GM21423 (cell line): ENCODE results near the gene LYZL1.
"Not testable (repeated sequence)": the region's sequence is repeated elsewhere in the genome, so short reads cannot be mapped to it uniquely, and the experiment has no call there.

Experiments used
- ATAC-seq: cut with Tn5 transposase; IDR thresholded peaks from one replicate; pipeline ENCODE4 v1.9.1; 2021; ENCODE audit warnings: mild to moderate bottlenecking, moderate library complexity; ENCODE audit not compliant: unreplicated experiment

The LYZL1 gene

DNA sequence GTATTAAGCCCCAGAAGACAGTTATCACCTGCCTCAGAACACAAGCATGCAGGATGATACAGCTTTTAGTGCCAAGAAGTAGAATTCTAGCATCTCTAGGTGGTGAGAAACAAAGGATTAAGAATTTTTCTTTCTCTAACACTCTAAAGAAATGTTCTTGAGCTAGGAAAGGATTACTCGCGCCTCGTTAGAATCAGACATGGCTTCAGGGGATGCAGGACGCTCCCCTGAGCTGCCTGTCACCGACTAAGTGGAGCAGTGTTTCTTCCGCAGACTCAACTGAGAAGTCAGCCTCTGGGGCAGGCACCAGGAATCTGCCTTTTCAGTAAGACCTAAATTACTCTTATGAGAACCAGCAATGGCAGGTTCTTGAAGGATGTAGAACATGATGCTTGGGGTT, at the start of gene LYZL1:
Gene LYZL1 (plus strand): TSS at position 165 of the 400 bp plus-strand sequence. CDS start 2,798 bp downstream, outside the sequence.
- not testable (repeated sequence) for ATAC-seq

DNA sequence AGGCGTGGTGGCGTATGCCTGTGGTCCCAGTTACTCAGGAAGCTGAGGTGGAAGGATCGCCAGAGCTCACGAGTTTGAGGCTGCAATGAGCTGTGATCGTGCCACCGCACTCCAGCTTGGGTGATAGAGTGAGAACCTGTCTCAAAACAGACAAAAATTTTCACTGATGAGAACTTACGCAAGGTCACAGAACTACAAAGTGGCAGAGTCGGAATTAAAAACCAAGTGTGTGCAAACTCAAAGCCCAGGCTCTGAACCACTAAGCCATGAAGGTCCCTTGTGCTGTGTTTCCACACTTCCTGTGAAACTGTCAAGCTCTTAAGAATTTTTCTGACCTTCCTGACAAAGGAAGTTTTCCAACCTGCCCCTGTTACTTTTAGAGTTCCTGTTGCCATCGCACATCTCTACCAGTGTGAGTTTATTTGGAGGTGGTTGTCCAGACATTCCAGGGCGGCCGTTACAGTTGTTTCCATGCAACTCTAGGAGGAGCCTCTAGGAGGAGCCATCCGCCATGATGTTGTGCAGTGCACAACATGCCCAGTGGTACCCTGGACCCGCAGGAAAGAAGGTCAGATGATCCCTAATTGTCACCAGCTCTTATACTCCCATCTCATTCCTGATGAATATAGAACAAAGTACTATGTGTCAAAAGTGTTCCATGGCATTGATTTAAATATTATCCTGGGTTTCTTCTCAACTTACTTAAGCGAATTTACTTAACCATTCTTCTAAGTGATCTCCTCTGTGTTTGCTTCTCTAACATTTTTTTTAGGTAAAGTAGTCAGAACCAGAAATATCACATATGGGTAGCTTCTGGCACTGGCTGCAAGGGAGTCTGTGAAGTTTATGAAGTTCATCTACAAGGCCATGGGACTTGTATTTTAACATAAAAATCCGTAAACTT, 49.0 kb upstream of the LYZL1 start:
- ATAC-seq = no peak

DNA sequence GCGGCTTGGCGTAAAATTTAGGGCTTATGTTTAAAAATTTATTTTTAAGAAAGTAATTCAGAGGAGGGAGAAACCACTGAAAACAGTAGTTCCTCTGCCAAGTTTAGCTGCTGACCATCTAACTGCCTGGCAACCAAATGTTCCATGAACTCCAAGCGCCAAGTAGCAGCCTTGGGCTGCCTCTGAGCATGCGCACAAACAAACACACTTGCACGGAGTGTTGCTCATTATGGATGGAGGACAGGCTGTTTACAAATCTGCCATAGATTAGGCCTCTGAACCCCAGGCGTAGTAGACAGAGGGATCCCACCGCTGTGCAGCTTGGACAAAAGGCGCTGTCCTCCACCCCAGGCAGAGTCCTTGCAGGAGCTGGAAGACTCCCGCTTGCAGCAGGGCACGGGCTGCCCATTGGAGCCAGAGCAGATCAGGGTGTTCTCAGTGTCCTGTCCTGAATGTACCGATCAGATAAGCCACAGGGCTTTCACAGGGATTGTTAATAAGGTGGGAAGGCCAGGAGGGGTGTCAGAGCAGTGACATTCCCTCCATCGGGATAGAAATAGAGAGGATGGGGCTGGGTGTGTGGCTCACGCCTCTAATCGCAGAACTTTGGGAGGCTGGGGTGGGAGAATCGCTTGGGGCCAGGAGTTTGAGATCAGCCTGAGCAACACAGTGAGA, 47.7 kb upstream of the LYZL1 start:
- no peak for ATAC-seq

DNA sequence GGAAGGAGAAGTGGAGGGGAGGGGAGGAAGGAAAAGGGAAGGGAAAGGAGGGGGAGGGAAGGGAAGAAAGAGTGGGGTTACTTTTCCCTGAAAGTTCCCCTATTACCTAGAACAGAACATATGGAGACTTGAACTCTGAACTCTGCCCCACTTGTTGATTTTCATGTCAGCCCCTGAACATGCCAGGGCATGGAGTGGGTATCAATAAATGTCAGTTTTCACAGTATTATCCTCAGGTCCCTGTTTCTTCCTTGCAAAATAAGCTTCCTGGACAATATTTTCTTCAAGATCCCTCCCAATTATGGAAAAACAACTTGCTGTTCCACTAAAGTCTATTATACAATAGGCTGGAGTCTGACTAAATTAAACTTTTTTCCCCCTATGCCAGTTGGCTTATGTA, 46.9 kb upstream of the LYZL1 start:
- ATAC-seq = no peak

DNA sequence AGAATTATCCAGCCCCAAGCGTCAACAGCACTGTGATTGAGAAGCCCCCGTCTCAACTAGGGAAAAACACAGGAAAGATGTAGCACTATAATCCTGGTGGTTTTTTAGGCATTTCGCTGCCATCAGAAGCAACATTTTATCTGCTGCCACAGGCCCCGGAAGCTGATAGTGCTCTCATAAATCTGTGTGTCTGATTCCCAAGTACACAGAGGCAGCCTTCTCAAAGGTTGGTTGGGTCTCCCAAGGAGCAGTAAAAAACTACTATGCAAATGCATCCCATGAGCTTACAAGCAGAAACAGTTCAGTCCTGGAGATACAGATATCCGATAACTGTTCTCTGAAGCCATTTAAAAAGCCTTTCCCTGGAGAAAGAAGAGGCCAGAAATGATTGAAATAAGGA, 45.8 kb upstream of the LYZL1 start:
- ATAC-seq = no peak

DNA sequence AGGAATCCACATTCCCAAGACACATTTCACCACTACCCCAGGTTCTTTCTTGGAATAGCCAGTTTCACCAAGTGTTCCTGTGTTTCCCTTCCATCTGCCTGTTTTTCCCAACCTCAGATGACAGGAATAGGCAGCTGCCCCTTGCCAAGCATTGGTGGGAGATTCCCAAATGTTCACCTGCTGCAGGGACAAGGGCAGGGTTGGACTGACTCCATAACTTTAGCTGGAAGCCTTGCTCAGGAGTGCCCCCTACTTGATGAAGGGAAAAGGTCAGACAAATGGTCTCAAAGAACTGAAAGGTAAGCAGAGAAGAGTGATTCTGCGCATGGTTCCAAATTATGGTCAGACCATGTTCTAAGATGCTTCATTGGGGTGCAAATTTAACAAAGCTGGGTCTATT, 45.1 kb upstream of the LYZL1 start:
- no peak for ATAC-seq

DNA sequence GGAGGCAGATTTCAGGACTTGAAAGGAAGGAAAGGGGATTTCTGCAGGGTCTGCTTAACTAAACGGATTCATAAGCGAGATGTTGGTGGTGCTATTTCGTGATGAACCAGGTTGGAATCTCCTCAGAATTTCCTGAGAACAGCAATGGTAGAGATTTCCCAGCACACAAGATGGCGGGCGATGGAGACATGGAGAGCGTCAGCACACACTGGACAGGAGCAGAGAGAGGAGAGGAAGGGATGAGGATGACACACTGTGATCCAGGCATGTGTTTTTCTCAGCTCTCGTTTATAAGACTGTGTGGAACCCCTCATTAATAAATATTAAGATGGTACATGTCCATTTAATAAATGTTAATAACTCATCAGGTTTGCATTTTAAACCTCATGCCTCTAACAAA, 43.9 kb upstream of the LYZL1 start:
- ATAC-seq = no peak

DNA sequence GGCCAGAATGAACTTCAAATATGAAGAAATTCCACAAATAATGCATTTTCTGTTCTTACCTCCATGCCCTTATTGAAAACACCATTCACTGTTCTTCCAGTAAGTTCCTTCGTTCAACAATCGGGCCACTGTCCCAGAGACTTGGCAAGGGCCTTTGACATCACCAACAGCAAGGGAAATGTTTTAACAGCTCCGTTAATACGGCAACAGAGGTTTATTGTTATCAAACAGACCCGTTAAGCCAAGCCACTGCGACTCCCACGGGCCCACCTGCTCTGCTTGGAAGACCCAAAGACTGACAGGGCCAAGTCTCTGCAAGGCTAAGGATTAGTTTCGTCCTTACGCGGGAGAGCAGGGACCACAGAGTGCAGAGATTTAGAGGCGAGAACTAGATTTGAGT, 43.4 kb upstream of the LYZL1 start:
- no peak for ATAC-seq

DNA sequence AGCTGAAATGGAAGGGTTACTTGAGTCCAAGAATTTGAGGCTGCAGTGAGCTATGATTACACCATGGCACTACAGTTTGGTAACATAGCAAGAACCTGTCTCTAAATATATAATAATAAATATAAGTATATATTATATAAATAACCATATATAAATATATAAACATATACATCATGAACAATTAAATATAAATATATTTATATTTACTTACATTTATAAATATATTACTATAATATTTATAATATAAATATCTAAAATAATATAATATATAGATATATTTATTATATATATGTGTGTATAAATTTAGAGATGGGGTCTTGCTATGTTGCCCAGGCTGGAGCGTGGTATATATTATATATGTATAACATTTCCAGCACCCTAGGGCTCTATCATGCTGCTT, 42.4 kb upstream of the LYZL1 start:
- no peak for ATAC-seq

DNA sequence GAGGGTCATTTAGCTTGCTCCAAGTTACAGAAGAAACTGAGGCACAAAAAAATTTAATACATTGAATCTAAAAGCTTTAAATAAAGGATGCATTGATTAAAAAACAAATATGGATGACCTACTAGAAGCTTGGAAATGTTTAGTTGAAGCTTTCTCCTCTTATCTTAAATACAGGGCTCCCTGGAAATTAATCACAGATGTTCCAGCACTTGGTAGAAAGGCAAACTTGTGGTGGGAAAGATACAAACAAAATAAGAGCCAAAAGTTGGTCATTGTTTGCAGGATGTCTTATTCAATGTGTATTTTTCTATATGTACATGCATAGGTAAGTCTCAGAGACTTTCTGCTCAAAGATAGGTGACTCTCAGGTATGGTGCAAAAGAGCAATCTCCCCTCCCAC, 40.7 kb upstream of the LYZL1 start:
- no peak for ATAC-seq

DNA sequence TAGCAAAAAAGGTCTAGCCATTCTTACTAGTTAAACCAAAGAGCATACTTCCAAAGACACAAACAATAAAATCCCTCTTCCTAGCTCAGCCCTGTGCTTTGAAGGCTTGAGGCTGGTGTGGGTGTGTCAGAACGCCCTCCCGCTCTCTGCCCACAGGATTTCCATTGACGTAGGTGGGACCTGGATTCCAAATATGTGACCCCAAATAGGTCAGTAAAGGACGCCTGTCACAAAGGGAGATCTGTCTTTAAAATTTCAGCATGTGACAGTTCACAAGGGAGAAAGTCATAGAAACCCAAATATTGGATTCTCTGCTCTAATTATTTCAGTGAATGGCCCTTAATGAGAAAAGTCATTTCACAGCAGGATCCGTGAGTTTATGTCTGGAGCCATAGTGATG, 39.9 kb upstream of the LYZL1 start:
- no peak for ATAC-seq

DNA sequence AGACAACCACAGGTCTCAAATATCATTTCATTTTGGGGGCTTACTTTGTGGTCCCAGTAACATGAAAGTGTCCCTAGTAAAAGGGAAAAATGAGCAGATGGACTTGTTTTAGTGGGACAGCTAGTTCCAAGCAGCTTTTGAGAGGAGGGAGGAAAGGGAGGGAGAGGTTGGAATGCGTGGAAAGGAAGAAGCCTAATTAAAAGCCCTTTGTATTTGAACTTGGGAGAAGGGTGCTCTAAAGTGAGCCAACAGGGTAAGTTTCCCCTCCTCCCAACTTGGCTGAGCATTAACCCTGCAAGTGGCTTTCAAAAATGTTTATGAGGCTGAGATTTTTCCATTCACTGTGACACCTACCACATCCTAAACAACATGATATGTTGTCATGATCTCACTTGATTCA, 38.8 kb upstream of the LYZL1 start:
- ATAC-seq = no peak

DNA sequence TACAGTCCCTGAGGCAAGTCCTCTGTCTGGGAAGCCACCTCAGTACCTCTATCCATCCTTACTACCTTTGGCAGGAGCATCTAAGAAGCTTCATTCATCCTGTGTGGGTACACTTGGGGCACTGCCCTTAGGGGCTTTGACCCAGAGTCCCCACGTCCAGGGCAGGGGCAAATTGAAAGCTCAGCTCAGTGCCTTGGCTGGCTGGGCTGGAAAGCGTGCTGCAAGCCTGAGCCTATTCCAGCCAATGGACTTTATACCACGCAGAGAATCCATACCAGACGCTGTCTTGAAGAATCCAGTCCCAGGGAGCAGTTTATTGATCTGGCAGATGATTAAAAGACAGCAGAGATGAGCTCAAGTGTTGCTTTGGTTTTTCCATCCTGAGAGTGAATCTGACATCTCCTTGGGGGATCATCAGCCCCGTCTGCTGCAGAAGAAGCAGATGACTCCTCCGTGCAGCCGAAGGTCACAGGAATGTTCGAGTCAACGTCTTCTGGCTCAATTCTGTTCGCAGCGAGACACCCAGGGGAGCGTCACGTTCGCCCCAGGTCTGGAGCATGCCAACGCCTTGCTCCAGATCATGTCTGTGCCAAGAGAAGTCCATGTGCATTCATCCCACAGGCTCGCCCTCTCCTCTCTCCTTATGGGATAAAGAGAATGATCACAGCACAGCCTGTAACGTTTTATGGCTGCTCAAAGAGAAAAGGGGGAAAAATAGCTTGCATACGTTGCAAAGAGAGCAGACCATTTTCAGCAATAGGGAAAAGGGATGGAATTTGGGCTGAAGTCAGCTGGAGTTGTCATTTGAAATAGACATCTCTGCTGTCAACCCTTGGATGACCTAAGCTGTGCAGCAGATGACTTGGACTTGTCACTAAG, 35.8 kb upstream of the LYZL1 start:
- no peak for ATAC-seq

DNA sequence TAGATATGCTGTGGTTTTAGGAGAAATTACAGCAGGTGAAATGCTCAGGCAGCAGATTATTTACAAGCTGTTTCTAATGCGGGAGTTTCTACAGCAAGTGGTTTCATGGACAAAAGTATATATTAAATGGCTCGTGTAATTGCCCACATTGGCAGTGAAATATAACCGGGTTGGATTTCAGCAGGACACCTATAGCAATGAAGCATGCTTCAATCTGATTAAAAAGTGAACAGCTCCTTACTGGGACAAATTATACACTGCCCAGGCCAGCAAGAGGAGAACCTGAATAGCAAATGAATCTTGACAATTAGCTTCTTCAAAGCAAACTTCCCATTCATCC, 35.2 kb upstream of the LYZL1 start:
- ATAC-seq = no peak

DNA sequence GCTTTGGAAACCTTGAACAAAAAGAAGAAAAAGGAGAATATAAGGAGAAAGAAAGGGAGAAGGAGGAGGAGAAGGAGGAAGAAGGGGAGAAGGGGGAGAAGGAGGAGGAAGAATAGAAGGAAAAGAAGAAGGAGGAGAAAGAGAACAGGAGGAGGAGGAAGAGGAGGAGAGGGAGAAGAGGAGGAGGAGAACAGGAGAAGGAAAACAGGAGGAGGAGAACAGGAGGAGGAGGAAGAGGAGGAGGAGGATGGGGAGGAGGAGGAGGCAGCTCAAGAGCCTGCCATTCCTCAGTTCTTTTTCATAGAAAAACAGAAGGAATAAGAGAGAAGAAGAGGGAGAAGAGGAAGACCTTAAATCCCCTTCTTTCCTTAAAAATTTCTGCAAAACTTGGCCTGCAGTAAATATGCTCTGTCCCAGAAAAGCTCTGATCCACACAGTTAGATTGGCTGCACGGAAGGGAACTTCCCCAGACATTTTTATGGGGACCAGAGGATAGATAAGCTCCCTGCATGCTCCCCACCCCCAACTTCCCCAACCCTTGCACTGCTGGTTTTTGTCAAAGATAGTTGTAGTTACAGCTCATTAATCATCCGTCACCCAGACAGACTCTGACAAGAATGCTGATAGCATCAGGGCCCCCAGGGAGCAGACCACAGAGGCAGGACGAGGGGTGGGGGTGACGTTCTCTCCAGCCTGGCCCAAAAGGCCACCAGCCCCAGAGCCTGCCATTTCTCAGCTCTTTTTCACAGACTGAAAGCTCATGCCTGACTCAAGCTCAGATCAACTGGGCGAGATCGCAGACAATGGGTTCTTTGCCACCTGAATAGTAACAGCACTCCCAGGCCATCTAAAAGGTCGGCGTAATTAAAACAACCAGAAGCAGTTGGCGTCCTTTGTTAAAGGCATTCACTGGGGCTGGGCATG, 34.5 kb upstream of the LYZL1 start:
- no peak for ATAC-seq

DNA sequence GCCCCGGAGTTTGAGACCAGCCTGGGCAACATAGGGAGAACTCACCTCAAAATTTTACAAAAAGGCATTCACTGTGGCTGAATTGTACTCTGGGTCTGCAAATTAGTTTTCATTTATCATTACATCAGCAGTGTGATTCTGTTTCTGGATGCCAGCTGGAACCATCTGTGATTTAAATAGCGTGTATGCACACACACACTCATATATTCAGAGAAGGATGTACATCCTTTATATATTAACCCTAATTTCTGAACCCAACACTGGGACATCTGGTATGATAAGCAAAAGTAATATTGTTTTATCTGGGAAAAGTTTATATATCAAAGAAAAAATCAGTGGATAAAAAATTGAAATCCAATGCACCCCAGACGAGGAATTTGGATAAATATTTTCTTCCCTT, 33.8 kb upstream of the LYZL1 start:
- no peak for ATAC-seq

DNA sequence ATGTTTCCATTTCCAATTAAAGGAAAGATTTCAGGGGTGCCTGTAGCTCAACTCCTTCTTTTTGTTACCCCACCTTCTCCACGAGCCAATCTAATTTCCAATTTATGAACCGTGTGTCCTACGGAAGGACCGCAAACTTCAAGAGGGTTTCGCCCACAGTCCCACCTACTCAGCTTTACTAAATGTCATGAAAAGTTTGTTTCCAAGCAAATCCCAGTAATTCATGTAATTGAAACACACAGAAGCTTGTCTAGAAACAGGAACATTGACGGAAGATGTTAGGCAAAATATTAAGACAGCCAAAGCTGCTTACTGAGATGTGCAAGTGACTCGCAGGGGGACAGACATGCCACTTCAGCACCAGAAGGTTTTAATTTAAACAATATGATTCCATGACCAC, 32.9 kb upstream of the LYZL1 start:
- ATAC-seq = no peak

DNA sequence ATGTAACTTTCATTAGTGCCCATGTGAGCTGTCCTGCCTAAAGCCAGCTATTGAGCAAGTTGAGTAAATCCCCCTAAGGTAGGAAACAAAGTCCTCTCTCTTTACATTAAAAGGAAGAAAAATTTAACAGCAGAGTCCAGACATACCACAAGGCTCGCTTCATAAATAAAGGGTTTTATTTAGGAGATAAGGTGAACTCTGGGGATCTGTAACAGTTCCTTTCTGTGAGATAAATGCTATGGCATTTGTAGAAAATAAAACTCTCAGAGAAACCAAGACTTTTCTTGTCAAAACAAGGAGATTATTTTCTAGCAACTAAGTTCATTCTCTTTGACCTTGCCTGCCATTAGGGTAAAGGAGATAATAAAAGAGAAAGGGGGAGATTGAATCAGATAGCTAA, 32.3 kb upstream of the LYZL1 start:
- ATAC-seq = no peak

DNA sequence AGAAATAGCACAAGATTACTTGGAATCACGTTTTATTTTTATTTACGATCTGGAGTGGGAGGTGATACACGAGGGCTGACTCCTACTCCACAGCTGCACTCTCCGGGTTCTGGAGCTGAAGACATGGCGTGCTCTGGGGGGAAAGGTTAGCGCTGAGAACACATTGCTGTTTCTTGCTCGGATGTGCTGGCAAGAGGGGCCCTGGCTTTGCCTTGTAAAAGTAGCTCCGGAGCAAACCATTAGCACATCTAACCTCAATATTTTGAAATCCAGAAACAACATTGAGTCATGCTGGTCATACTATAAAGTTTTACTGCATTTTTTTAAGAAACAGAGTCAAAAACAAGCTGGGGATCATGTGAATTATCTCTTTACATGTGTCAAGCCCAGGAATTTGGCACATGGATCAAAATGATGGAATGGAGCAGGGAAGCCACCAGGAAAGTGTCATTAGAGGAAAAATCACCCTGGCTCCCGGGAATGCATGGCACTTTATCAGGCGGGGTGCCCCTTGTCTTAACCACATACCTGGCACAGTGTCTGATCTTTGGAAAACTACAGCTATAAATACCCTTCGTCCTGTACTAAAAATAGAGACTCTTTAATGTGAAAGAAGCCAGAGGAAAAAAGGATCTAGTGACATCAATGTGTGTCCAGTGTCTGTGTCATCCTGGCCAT, 31.6 kb upstream of the LYZL1 start:
- ATAC-seq = no peak

DNA sequence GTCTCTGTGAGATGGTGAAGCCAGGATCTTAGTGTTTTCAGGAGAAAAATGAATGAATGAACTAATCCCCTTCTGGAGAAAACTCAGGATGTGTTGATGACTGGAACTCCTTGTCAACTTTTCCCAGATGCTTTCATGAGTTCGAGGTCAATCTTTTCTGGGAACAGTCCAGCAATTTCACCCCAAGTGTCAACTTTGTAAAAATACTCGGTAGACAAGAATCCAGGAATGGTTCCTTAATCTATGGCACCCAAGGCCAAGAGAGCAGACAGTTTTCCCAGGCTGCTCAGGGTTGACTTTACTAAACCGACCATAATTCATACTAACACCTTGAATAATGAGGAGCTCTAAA, 31.1 kb upstream of the LYZL1 start:
- no peak for ATAC-seq
